Loucy (cell line): Measurements from ENCODE around the gene KRTAP10-2.

Source experiments
- H2AFZ ChIP-seq: fragments of 200-600 bp; sonication (generic); 2 replicates; pipeline ENCODE4 v1.6.0; 2016; ENCODE audit warnings: antibody characterized with exemption, mild to moderate bottlenecking, low read length, moderate library complexity
- H3F3A ChIP-seq: fragments of 200-600 bp; 2 replicates; pipeline ENCODE4 v1.6.0; 2016; ENCODE audit warnings: antibody characterized with exemption, low read depth, mild to moderate bottlenecking
- H3K27me3 ChIP-seq: fragments of 200-600 bp; sonication (generic); 2 replicates; pipeline ENCODE4 v1.6.1; 2014; ENCODE audit warnings: low read length, mild to moderate bottlenecking; ENCODE audit not compliant: insufficient read depth, poor library complexity, severe bottlenecking
- H3K36me3 ChIP-seq: fragments of 200-600 bp; sonication (generic); 2 replicates; pipeline ENCODE4 v1.6.1; 2016; ENCODE audit warnings: low read length; ENCODE audit not compliant: insufficient read depth
- H3K4me1 ChIP-seq: fragments of 200-600 bp; sonication (generic); 2 replicates; pipeline ENCODE4 v1.5.1; 2014; ENCODE audit warnings: low read length, mild to moderate bottlenecking; ENCODE audit not compliant: insufficient read depth, poor library complexity, severe bottlenecking
- H3K4me2 ChIP-seq: fragments of 200-600 bp; sonication (generic); 2 replicates; pipeline ENCODE4 v1.6.0; 2014; ENCODE audit warnings: antibody characterized with exemption, low read length, low read depth, mild to moderate bottlenecking; ENCODE audit not compliant: poor library complexity, severe bottlenecking
- H3K4me3 ChIP-seq: fragments of 200-600 bp; sonication (generic); 2 replicates; pipeline ENCODE4 v1.5.1; 2014; ENCODE audit warnings: low read length, mild to moderate bottlenecking, mixed read lengths; ENCODE audit not compliant: poor library complexity, severe bottlenecking
- H3K79me2 ChIP-seq: fragments of 200-600 bp; sonication (generic); 2 replicates; pipeline ENCODE4 v1.6.1; 2014; ENCODE audit warnings: low read length; ENCODE audit not compliant: insufficient read depth
- H3K9ac ChIP-seq: fragments of 200-600 bp; sonication (generic); 2 replicates; pipeline ENCODE4 v1.6.0; 2014; ENCODE audit warnings: mild to moderate bottlenecking, low read depth, low read length, moderate library complexity; ENCODE audit not compliant: poor library complexity, severe bottlenecking
- H3K9me2 ChIP-seq: fragments of 200-600 bp; sonication (generic); replicated peaks from 2 replicates; pipeline ENCODE4 v1.6.1; 2016; ENCODE audit warnings: low read depth, low read length, mixed read lengths
- H3K9me3 ChIP-seq: fragments of 200-600 bp; sonication (generic); 2 replicates; pipeline ENCODE4 v1.6.1; 2014; ENCODE audit warnings: mild to moderate bottlenecking, antibody characterized with exemption, low read length, low read depth; ENCODE audit not compliant: insufficient read depth
- H4K20me1 ChIP-seq: fragments of 200-600 bp; sonication (generic); 2 replicates; pipeline ENCODE4 v1.6.0; 2014; ENCODE audit warnings: antibody characterized with exemption, low read length, mild to moderate bottlenecking; ENCODE audit not compliant: insufficient read depth, poor library complexity, severe bottlenecking
- CTCF ChIP-seq: fragments of 200-600 bp; sonication (generic); conservative IDR thresholded peaks from 2 replicates; pipeline ENCODE4 v1.5.1; 2014; ENCODE audit warnings: mild to moderate bottlenecking, antibody characterized with exemption, low read length
- EZH2phosphoT487 ChIP-seq: fragments of 200-600 bp; IDR thresholded peaks from 2 replicates; pipeline ENCODE4 v1.6.1; 2018; ENCODE audit warnings: antibody characterized with exemption, mild to moderate bottlenecking, moderate library complexity, borderline replicate concordance

Gene KRTAP10-2

GRCh38 chr21:44539991-44540666 is 11.2 kb downstream of the KRTAP10-2 start, which contains the start of gene KRTAP10-1:
KRTAP10-1 (minus strand) TSS chr21:44540195; CDS start chr21:44540150, 45 bp downstream.
- TF ChIP-seq EZH2phosphoT487 = no peak
- no peak for TF ChIP-seq CTCF
- Histone ChIP-seq H3F3A (no peaks in the 10 kb centered on the region), H3K9me3 (peaks cover 6% of the 10 kb centered on the region; the same call in 1 of the 2 replicates), H2AFZ (no peak within 1 kb of the TSS), H3K27me3 (no peaks in the 10 kb centered on the region), H3K79me2 (no peaks in the 10 kb centered on the region), H4K20me1 (no peaks in the 10 kb centered on the region), H3K4me1 (no peaks in the 10 kb centered on the region), H3K4me3 (no peak within 1 kb of the TSS), H3K4me2 (no peak within 1 kb of the TSS), H3K9ac (no peak within 1 kb of the TSS), H3K36me3 (no peaks in the 10 kb centered on the region), H3K9me2 (no peaks in the 10 kb centered on the region)

- no peaks in the 10 kb centered on the region for H3K9me2 ChIP-seq
- no peak overlapping the region for H3K4me2 ChIP-seq
- no peaks in the 10 kb centered on the region for H3K27me3 ChIP-seq
- H3K4me3 ChIP-seq = no peak overlapping the region
- H3K9me3 ChIP-seq = no peaks in the 10 kb centered on the region
- TF ChIP-seq CTCF (no peak), EZH2phosphoT487 (no peak)
- no peaks in the 10 kb centered on the region for H3K36me3 ChIP-seq
- H4K20me1 ChIP-seq = no peaks in the 10 kb centered on the region
- no peaks in the 10 kb centered on the region for H3K4me1 ChIP-seq
- H3K79me2 ChIP-seq = no peaks in the 10 kb centered on the region
- H2AFZ ChIP-seq = no peak overlapping the region
- H3F3A ChIP-seq = no peaks in the 10 kb centered on the region
- no peak overlapping the region for H3K9ac ChIP-seq
Observed at GRCh38 chr21:44539046-44539445, 12.3 kb downstream of the KRTAP10-2 start.

- no peak for TF ChIP-seq EZH2phosphoT487
- no peak for TF ChIP-seq CTCF
- Histone ChIP-seq H3K9me3 (no peaks in the 10 kb centered on the region), H3K4me3 (no peak overlapping the region), H3K4me1 (no peaks in the 10 kb centered on the region), H3K4me2 (no peak overlapping the region), H3K9me2 (no peaks in the 10 kb centered on the region), H2AFZ (no peak overlapping the region), H4K20me1 (no peaks in the 10 kb centered on the region), H3K27me3 (no peaks in the 10 kb centered on the region), H3K79me2 (no peaks in the 10 kb centered on the region), H3F3A (no peaks in the 10 kb centered on the region), H3K9ac (no peak overlapping the region), H3K36me3 (no peaks in the 10 kb centered on the region)
Observed at GRCh38 chr21:44537930-44538911, 13.1 kb downstream of the KRTAP10-2 start.
